Middle frontal gyrus (tissue), 1 donor: ENCODE results near the gene VAMP2.

Experiments
- DNase-seq: peaks from one replicate; pipeline ENCODE4 v3.0.0-alpha.2; 2015; ENCODE audit warnings: low spot score; ENCODE audit errors: extremely low spot score

VAMP2 gene

DNA sequence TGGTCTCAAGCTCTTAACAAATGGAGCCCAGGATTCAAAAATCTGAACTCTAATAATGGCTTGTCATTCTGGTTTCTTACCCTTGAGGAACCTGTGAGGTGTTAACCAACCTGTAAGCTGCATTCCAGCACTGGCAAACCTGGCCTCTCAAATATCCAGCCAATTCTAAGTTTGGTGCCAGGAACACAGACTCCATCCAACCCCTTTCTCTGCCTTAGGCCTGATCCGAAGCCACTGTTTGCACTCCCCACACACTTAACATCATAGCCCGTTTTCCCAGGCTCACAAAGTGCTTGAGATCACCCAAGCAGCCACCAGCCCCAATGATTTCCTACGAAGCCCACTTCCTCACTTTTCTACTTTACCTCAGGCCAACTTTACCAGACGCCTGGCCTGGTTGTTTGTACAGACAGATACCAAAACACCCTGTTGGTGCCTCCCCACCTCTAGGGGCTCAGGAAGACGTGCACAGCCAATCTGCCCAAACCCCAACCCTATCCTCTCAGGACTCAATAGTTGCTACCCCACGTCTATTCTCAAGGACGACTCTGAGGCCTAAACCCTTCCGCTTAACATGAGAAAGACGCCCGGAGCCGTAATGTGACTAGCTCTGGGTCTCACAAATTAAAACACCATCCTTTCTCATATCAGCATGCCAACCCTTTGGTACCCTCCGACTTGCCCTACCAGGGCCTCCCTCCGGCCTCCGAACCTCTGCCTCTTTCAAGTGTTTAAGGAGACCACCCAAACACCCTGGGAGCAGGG is 7.3 kb downstream of the VAMP2 start:
- no peak for DNase-seq

DNA sequence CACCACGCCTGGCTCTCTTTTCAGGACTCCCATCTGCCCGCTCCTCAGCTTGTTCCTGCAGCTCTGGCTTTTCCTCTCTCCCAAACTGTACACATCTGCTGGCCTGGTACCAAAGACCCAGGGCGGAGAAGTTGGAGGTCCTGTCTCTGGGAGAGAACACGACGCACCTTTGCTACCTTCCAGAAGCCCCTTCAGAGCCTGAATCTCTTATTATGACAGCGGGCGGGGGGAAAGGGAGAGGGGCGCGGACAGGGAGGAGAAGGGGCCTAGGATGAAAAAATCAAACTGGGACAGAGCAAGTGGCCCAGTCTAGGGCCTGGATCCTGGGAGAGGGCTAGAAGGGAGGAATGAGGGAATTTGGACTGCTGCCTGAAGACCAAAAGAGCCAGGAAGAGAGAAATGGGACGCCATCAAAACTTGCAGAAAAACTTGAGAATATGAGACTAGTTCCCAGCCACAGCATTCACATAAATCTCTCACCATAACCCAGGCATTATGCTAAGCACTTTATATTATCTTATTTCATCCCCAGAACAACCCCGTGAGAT is 8.1 kb downstream of the VAMP2 start:
- DNase-seq, result no peak

DNA sequence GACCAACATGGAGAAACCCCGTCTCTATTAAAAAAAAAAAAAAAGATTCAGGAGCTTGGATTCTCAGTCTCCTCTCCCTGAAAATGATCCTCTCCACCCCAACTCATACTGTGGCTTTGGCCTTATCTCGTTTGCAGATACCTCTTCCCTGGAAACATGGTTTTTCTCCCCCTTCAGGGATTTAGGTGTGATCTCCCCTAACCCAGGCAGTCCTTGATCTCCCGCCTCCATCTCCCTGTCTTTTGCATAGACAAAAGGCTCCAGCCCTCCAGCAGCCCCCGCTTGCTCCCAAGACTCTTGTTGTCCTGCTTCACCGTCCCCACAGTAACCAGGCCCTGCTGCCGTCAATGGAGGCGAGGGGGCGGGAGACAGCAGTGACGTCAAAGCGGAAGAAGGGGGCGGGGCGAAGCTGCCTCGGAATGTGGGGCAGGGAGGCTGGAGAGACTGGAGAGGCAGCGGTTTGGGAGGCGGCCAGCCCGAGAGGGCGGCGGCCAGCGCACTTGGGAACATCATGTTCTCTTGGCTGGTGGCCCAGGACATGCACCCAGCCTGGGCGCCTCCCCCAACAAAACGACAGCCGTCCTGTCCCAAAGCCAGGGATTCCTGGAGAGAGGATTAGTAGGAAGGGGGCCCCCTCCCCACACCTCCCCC is 8.7 kb downstream of the VAMP2 start:
- DNase-seq, result peak; percentile 85

DNA sequence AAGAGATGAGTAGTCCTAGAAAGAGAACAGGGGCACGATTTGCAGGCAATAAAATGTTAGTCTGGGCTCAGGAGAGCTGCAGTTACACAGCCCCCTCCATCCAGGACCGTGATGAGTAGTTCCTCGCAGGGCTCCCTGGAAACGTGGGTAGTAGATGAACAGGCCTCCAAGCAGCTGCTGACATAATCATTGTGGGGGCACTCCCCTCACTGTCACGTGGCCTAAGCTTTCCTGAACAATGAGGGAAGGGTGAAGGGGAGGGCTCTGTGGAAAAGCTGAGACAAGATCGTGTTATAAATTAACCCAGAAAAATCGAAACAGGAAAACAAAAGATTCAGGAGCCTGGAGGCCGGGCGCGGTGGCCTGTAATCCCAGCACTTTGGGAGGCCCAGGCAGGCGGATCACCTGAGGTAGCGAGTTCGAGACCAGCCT is 9.2 kb downstream of the VAMP2 start:
- peak; percentile 85 for DNase-seq

DNA sequence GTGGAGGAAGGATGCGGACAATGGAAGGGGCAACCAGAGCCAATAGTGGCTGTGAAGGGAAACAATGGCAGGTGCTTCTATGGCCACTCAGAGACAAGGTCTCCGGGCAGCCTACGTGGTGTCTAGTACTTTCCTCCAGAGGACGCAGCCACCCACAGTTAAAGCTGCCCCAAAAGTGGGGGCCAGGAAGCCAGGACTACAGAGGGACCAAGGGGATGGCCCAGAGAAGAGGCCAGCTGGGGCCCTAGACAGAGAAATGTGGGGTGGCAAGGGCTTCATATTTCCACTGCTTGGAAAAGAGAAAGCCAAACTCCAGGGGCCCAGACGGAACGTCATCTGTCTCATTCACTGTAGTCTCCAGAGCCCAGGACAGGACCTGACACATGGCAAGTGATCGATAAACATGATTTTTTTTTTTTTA is 9.7 kb downstream of the VAMP2 start:
- DNase-seq, result no peak

DNA sequence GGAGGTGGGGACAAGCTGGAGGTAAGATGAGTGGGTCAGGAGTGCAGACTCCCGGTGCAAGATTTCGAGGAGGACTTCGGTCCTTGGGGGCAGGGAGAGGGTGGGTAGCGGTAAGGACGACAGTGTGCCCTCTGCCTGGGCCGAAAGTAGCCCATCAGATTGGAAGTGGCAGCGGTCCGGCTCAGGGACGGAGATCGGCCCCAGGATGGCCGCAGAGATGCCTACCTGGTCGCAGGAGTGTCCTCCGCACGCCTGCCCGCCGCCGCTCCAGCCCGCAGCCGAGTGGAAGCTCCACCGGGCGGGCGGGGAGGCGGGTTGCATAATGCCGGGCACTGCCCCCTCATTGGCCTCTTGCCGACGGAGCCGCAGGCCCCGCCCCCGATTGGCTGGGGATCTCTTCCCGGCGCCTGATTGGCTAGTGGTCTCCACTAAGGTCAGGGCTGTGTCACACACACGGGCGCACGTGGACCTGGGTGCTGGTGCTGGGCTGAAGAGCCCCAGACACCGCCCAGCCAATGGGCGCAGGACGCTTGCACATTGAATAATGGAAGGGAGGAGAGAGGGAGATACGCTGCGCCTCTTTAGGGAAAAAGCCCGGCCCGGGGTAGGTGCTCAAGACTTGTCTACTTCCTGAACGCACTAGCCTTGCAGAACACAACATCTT is 10.5 kb downstream of the VAMP2 start, which contains the start of gene PER1:
Gene PER1, minus strand, starts transcription at position 293 of the 664 bp plus-strand sequence. CDS start 1,698 bp downstream, outside the sequence.
- peak; percentile 89 for DNase-seq

DNA sequence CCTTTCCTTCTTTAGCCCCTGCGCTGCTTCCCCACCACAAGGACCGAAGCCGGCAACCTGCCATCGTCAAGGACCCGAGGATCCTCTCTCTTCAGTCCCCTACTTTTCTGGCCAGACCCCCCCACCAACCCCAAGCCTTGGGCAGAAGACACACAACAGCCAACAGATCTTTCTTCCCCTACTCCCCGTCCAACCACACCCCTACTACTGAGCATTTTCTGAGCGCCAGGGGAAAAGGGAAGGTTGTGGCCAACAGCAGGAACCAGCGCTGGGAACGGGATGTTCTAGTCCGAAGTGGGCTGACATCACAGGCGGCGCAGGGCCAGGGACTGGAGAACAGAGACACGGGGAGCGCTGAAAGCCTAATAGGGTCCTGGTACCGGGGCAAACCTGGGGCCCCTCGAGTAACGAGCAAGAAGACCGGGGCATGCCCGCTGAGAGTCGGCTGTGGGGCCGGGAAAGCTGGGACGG is 11.1 kb downstream of the VAMP2 start:
- no peak for DNase-seq

DNA sequence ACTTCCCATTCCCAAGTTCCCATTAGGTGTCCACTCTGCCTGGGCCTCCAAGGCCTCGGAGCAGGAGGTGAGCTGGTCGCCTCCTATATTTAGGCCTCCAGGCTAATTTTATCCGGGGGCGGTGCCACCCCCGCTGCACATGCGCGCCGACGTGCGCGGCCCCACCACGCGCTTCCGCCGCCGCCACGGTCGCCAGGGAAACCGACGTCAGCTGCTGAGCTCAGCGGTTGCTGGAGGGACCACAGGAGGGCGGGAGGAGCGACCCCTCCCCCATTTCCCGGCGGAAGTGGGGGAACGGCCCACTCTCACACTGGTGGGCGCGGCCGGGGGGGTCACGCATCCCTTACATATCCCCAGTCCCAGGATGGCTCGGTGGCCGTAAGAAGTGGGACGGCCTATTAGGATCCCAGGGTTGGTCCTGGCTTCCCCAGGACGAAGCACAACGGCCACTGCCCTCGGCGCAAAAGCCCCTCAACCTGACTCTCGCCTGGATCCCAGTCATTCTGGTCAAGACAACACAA is 11.6 kb downstream of the VAMP2 start:
- peak; percentile 79 for DNase-seq

DNA sequence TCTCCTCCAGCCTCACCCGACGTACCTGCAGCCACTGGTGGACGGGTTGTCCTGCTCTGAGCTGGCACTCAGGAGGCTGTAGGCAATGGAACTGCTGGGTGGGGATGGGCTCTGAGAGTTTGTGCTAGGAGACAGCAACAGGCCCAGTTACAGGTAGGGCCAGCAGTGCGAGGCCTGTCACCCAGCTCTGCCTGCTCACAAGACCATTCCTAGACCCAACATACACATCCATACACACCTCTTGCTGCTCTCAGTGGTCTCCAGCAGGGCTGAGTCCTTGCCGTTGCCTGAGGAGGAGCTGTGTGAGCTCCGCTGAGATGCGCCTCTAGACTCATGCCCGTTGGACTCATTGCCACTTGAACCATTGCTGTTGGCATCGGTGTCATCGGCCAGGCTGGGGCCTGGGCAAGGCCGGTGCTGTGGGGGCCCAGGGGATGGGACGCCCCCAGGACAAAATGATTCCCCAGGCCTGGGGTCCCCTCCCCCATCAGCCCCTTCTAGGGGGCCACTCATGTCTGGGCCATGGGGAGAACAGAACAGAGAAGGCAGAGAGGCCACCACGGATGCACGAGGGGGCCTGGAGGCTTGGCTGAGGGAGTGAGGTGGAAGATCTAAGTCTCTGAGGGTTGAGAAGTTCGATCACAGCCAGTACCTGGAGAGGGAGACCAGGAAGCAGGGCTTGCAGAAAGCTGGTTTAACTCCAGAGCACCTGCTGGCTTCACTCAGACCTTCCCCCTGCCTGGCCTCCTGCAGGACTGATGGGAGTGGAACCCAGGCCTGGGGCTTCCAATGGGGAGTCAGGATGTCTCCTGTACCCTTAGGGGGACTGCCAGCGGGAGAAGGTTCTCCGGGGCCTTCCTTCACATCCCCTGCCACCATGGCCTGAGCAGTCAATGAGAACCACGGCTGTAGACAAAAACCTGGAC is 12.3 kb downstream of the VAMP2 start:
- no peak for DNase-seq

DNA sequence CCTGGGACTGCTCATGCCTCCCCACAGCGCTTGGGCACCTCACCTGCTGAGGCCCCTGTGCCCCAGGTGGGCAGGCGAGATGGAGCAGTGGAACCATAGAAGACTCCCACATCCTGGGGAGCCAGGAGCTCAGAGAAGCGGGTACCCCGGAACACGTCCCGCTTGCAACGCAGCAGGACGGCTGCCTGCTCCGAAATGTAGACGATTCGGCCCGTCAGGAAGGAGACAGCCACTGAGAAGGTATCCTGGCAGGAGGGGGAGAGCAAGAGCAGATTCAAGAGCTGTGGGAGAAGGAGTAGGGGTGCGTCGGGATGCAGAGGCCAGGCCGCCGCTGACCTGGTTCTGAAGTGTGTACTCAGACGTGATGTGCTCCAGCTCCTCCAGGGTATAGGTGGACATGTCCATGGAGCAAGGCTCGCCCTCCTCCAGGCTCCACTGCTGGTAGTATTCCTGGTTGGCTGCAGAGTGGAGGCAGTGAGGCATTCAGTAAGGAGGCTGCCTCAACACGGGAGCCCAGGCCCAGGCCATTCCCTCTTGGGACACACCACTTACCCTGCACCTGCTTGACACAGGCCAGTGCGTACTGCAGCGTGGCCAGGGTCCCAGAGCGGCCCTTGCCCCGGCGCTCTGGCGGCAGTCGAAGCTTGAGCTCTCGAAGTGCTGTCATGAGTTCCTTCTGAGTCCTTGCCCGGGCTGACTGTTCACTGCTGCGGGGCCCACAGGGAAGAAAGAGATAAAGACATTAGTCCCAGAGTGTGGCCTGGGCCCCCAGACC is 13.1 kb downstream of the VAMP2 start:
- no peak for DNase-seq

DNA sequence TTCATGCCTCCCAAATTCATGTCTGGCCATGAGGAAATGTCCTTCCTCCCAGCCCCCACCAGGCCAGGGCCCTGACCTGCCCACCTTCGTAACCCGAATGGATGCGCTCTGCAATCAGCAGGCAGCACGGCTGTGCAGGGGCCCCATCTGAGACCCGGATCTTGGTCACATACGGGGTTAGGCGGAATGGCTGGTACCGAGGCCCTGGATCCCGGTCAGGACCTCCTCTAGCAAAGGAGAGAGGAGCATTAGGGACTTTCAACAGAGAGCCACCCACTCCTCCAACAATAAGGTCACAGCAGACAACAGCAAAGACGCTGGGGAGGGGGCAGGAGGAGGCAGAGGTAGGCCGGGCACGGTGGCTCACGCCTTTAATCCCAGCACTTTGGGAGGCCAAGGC is 14.2 kb downstream of the VAMP2 start:
- DNase-seq, result no peak

DNA sequence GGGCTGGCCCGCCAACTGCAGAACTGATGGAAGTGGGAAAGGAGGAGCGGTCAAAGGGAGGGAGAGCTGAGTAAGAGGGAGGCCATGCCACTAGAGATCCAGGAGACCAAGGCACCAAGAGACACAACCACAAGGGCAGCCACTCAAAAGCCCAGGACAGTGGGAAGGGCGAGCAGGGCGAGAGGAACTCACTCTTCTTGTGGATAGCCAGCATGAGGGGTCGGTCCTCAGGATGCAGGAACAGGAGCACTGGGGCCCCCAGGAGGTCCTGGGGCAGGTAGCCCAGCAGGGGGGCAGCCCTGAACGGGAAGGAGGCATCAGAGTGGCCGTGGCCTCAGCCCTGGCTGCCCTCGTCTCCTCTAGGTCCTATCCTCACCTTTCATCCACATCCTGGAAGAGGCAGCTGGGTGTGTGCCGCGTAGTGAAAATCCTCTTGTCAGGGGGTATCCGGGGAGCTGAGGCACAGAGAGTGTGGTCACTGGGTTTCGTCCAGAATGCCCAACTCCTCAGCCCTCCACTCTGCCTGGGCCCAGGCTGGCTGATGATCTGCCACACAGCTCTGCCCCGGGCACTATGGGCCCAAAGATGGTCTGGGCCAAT is 14.8 kb downstream of the VAMP2 start:
- DNase-seq, result no peak

DNA sequence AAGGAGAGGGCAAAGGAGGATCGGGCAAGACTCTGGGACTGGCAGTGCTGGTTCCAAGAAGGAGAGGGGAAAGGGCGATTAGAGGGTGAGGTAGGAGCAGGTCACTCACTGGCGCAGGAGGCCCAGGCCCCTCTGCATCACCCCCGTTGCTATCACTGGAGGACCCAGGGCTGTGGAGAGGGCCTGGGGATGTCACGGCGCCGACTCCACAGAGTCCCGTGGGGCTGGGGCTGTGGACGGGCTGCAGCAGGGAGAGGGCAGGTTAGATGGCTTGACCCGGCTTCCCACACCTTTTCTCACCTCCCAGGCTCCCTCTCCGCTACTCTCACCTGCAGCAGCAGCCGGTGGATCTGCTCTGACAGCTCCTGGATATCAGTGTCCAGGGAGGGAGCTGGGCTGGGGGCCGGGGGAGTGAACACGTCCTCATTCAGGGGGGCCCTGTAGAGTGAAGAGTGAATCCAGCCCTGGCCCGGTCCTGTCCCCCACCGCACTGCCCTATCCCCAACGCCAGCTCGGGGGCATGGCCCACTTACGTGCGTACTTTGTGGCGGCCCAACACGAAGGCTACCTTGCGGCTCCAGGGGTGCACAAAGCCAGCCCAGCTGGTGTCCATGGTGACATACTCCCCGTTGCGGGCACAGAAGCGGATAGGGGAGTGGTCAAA is 15.5 kb downstream of the VAMP2 start:
- no peak for DNase-seq

DNA sequence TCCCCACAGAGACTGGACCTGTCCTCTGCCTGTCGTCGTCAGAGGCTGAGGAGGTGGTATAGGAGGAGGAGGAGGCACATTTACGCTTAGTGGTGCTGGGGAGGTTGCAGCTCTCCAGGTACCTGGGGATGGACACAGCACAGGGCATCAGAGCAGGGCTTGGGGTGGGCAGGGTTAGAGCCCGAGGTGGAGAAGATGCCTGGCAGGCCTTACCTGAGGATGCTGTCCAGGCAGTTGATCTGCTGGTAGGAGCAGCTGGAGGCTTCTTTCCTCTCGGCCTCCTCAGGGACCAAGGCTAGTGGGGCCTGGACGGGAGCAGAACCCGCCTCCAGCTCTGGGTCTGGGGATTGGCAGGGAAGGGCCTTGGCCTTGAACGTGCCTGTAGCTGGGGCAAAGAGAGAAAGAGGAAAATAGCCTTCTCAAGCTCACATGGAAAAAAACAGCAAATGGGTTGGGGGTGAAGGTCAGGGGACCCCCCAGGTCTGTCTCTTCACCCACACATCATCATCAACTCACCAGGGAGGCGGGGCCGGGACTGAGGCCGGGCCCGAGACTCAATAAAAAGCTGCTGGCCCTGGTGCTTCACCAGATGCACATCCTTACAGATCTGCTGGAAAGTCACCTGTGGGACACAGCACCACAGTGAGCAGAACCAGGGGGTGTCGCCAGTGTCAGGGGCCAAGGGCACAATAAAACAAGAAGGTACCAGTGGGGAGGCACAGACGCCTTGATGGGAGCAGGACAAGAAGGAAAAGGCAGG is 16.2 kb downstream of the VAMP2 start:
- no peak for DNase-seq

DNA sequence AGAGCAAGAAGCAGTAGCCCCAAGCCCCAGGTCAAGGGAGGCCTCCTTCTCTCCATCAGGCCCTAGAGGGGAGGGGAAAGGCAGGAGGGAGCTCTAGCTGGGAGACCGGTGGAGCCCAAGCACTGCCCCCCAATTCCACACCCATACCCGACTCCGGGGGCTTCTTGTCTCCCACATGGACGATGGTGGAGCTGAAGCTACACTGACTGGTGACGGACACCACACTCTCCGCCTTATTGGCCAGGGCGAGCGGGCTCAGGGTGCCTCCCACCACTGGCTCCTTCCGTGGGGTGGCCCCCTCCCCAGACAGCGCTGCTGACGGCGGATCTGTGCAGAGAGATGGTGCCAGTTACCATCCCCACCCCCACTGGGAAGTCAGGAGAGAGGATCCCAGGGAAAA is 16.9 kb downstream of the VAMP2 start:
- no peak for DNase-seq

DNA sequence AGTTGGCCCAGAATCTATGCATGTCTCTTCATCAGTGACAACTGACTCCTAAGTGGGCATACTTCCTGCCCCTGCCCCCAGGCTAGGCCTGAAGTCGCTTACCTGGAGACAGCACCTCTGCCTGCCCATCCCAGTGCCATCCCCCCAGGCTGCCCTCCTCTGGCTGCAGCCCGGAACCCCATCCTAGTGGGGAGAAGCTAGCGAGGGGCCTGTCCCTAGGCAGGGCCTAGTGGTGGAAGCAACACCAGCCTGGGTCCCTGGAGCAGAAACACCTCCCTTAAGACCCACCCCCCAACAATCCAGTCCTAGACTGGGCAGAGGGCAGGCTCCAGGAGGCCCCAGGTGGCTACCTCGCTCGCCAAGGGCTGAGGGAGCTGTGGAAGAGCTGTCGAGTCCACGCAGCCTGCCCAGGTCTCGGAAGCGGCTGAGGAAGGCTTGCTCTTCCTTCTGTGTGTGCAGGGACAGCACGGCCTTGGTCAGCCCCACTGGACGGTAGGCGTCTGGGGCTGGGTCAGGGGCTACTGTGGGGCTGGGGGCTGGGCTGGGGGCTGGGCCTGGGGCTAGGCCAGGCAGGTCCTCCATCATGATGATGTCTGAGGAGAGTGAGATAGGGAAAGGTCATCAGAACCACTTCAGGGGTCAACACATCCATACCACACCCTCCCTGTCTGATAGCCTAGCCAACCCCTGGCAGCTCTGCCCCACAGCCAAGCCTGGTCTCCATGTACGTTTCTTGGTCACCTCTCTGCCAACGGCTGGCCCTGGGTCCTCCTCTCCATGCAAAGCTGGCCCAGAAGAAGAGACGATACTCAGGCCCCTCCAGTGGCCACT is 18.1 kb downstream of the VAMP2 start:
- no peak for DNase-seq
